GOT3 (cell line): ENCODE measurements around the gene SCN2A.

Experiments used
- DNase-seq: peaks from one replicate; lab custom pipeline; 2025; ENCODE audit warnings: mixed read lengths; lab: John Stamatoyannopoulos, UW

SCN2A gene

GRCh38 chr2:165239230-165239629, at the start of gene SCN2A:
Gene SCN2A, plus strand, starts transcription at chr2:165239414. Its CDS starts 56,410 bp downstream, at chr2:165295824.
- DNase-seq: no peak

GRCh38 chr2:165191096-165191728, 48.0 kb upstream of the SCN2A start:
- DNase-seq: no peak

- DNase-seq: no peak
Measured at GRCh38 chr2:165192729-165193128, 46.5 kb upstream of the SCN2A start.

- DNase-seq: no peak
Measured at GRCh38 chr2:165193178-165193777, 45.9 kb upstream of the SCN2A start.

GRCh38 chr2:165196411-165196810, 42.8 kb upstream of the SCN2A start:
- DNase-seq: no peak

- no peak for DNase-seq
Measured at GRCh38 chr2:165197346-165197745, 41.9 kb upstream of the SCN2A start.

- no peak for DNase-seq
Measured at GRCh38 chr2:165198181-165198580, 41.0 kb upstream of the SCN2A start.

GRCh38 chr2:165202239-165202638, 37.0 kb upstream of the SCN2A start:
- no peak for DNase-seq

- no peak for DNase-seq
Measured at GRCh38 chr2:165203689-165204559, 35.3 kb upstream of the SCN2A start, which contains the start of gene SCN3A. Gene SCN3A, minus strand, starts transcription at chr2:165204050. Its CDS starts 27,656 bp downstream, at chr2:165176394.

GRCh38 chr2:165205865-165206264, 33.3 kb upstream of the SCN2A start:
- DNase-seq: no peak

GRCh38 chr2:165208094-165208493, 31.1 kb upstream of the SCN2A start:
- no peak for DNase-seq

GRCh38 chr2:165214093-165214492, 25.1 kb upstream of the SCN2A start:
- DNase-seq: no peak

- no peak for DNase-seq
Measured at GRCh38 chr2:165219481-165219880, 19.7 kb upstream of the SCN2A start.

- no peak for DNase-seq
Measured at GRCh38 chr2:165224941-165225340, 14.3 kb upstream of the SCN2A start.

GRCh38 chr2:165227571-165227970, 11.6 kb upstream of the SCN2A start:
- DNase-seq: no peak

- DNase-seq: no peak
Measured at GRCh38 chr2:165237056-165237455, 2.2 kb upstream of the SCN2A start.

GRCh38 chr2:165238295-165238694, 919 bp upstream of the SCN2A start:
- no peak for DNase-seq

- no peak for DNase-seq
Measured at GRCh38 chr2:165239856-165240515, 772 bp downstream of the SCN2A start.

- DNase-seq: no peak
Measured at GRCh38 chr2:165240916-165241315, 1.7 kb downstream of the SCN2A start.

- no peak for DNase-seq
Measured at GRCh38 chr2:165245081-165245793, 6.0 kb downstream of the SCN2A start.

GRCh38 chr2:165248238-165248637, 9.0 kb downstream of the SCN2A start:
- no peak for DNase-seq

GRCh38 chr2:165251366-165251765, 12.2 kb downstream of the SCN2A start:
- DNase-seq: no peak
